Muscle of back (tissue), 13 donors: Measurements from ENCODE around the gene MAMLD1. TPM values are rescaled to one million over a fixed set of nuclear protein-coding genes. Genes with fewer than 3 reads are reported as not detected.
"Not testable (repeated sequence)": the region's sequence is repeated elsewhere in the genome, so short reads cannot be mapped to it uniquely, and the experiment has no call there.

Experiments
- DNase-seq, 3 donors: peaks; one replicate each; pipeline versions ENCODE4 v3.0.0 to v3.0.0-alpha.2; 2013
- long read RNA-seq, 9 donors: transcript quantifications; one replicate each; lab custom pipeline, GENCODE V29; 2026
- polyA plus RNA-seq, 10 donors: library from polyadenylated mRNA; unstranded; fragments of 120-200 nt; gene quantifications; one replicate each; pipeline ENCODE4 v1.2.1, GENCODE V29; 2013; ENCODE audit not compliant: insufficient read length in 10 of 10

MAMLD1 gene, protein sequence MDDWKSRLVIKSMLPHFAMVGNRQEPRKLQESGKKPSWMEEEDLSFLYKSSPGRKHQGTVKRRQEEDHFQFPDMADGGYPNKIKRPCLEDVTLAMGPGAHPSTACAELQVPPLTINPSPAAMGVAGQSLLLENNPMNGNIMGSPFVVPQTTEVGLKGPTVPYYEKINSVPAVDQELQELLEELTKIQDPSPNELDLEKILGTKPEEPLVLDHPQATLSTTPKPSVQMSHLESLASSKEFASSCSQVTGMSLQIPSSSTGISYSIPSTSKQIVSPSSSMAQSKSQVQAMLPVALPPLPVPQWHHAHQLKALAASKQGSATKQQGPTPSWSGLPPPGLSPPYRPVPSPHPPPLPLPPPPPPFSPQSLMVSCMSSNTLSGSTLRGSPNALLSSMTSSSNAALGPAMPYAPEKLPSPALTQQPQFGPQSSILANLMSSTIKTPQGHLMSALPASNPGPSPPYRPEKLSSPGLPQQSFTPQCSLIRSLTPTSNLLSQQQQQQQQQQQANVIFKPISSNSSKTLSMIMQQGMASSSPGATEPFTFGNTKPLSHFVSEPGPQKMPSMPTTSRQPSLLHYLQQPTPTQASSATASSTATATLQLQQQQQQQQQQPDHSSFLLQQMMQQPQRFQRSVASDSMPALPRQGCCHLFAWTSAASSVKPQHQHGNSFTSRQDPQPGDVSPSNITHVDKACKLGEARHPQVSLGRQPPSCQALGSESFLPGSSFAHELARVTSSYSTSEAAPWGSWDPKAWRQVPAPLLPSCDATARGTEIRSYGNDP
- 10 to 100 TPM; 10.1 to 19.3 (median 14.8) TPM for polyA plus RNA-seq
- long read RNA-seq, donor 1: 0 reads
- long read RNA-seq, donor 2: 0 reads
- long read RNA-seq, donor 3: 0 reads
- long read RNA-seq, donor 4, full-length matches to known transcripts: 1 of 1 reads
- long read RNA-seq, donor 4, partial matches to known transcripts: 0 of 1 reads
- long read RNA-seq, donor 4, other reads (novel, unspliced or antisense): 0 of 1 reads
- long read RNA-seq, donor 5, partial matches to known transcripts: 9 of 11 reads
- long read RNA-seq, donor 5, other reads (novel, unspliced or antisense): 0 of 11 reads
- long read RNA-seq, donor 6: 0 reads
- long read RNA-seq, donor 7, full-length matches to known transcripts: 2 of 2 reads
- long read RNA-seq, donor 7, partial matches to known transcripts: 0 of 2 reads
- long read RNA-seq, donor 7, other reads (novel, unspliced or antisense): 0 of 2 reads
- long read RNA-seq, donor 8, full-length matches to known transcripts: 1 of 1 reads
- long read RNA-seq, donor 8, partial matches to known transcripts: 0 of 1 reads
- long read RNA-seq, donor 8, other reads (novel, unspliced or antisense): 0 of 1 reads
- long read RNA-seq, donor 9: 0 reads

DNA sequence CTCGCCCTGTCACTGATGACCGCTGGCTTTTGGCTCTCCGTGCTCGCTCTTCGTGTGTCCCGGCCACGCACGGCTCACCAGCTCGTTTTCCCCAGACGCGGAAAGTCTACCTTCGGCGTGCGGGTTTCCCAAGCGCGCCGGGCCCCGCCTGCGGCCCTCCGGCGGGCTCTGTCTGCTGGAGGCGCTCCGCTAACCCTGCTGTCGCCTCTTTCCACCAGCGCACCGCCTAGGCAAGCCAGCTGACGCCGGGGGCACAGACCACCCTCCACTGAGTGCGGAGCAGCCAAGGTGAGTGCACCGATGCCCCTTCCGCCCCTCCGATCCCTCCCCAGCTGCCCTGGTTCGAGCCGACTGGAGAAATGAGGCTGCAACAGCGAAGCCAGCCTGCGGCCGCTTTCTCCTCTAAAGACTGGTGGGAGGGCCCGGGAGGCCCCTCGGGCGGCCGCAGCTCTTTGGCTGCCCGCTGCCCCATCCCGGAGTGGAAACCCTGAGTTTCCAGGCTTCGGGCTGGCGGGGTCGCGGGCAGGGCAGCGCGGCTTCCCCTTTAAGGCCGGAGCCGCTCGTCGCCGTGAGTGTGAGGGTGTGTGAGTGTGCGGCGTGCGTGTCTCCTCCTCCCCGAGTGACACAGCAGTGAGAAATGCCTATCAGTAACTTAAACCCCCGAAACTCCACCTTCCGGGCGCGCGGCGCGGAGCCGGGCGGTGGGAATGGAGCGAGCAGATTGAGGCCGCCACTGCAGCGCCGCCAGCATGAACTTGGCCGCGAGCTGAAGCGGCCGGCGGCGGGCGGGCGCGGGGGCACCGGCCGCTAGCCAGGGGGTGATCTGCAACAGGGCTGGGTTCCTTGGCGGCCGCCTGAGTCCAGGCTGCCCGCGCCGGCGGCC, at the start of gene MAMLD1:
MAMLD1 (plus strand) TSS at position 719 of the 883 bp plus-strand sequence. CDS start 82,200 bp downstream, outside the sequence.
- DNase-seq: peak; percentile 81 to 91 (median 84)

DNA sequence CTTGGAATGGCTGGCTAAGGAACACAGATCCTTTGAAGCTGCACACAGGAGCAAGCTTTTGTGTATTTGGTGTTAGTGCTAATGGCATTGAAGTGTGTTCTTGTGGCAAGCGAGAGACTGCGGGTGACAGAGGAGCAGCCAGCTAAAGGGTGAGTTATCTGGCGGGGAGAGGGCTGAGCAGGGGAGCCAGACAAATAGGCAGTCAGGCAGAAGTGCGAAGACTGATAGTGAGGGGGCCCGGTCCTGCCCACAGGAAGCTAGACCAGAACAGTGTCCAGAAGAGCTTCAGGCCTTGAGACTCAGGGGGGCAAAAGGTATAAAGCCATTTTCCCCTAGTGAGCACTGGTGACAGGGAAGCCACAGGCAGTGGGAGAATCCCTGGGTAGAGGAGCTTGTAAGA, 49.6 kb upstream of the MAMLD1 start:
- DNase-seq: no peak

DNA sequence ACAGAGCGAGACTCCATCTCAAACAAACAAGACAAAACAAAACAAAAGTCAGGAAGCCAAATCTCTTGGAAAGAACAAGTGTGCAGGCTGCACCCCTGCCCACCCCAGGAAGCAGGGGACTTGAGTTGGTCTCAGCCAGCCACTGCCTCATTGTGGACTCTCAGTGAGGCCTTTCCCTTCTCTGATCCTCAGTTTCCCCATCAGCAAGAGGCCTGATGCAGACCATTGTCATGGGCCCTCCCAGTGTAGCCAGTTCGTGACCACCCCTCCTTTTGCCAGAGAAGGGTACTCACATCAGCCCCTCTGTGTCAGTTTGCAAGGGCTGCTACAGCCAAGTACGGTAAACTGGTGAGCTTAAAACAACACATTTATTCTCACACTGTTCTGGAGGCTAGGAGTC, 48.9 kb upstream of the MAMLD1 start:
- DNase-seq: no peak

DNA sequence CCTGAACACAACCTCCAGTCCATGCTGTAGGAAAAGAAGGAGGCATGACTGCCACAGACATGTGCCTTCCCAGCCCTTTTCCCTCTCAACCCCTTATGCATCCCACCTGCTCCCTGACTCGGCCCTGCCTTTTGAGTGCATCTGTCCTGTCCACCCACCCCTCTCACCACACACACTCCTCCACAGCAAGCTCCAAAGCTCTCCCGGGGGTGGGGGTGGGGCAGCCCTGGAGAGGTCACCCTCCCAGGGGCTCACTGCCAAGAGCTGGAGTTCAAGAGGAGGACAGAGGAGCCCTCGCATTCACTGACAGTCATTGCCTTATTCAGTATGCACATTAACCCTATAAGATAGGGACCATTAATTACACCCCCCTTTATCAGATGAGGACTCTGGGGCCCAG, 46.6 kb upstream of the MAMLD1 start:
- DNase-seq: peak in 1 of 3 donors; percentile 9

DNA sequence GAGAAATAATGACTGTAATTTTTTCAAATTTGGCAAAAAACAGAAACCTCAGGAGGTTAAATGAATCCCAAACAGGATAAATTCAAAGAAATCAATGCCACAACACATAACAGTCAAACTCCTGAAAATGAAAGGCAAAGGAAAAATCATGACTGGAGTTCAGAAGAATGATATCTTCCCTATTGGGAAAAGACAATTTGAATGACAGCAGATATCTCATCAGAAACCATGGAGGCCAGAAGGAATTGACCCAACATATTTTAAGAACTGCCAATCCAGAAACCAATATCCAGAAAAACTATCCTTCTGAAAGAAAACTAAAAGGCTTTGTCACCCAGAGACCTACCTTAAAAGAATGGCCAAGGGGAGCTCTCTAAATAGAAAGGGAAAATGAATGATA, 40.1 kb upstream of the MAMLD1 start:
- DNase-seq: no peak

GRCh38 chrX:150324035-150324728, 38.9 kb upstream of the MAMLD1 start:
- peak in 1 of 3 donors; percentile 67 for DNase-seq

DNA sequence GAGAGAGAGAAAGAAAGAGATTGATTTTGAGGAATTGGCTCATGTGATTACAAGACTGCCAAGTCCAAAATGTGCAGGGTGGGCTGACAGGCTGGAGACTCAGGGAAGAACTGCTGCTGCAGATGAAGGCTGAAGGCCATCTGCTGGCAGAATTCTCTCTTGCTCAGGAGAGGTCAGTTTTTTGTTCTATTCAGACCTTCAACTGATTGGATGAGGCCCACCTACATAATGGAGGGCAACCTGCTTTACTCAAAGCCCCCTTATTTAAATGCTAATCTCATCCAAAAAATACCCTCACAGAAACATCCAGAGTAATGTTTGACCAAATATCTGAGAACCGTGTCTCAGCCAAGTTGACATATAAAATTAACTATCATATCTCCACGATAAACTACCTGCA, 38.2 kb upstream of the MAMLD1 start:
- no peak for DNase-seq

DNA sequence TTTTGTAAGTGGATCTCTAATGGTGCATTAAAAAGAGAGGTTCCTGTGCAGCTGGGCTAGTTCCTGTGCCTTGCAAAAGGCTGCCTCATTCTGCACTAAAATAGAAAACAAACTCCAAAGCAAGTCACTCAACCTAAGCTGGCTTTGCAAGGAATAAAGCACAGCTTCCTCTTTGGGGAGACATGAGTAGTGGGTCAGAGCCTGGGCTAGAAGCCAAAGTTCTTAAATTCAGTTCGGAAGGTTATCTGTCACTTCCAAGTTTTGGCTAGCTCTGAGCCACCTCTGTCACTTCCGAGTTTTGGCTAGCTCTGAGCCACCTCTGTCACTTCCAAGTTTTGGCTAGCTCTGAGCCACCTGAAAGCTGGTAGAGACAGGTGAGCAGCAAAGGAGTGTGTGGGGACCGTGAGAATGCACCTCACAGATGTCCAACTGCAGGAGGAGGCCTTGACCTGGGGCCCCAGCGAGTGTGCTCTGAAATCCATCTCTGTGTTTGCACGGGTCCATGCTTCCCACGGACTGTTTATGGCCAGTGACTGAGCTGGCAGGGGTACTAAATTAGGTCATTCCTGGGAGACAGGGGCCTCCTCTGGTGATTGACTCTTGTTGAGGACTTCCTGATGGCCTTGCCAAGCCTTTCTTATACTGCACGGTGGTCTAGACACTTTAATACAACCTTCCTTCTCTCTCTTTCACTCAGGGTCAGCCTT, 36.4 kb upstream of the MAMLD1 start:
- no peak for DNase-seq

- no peak for DNase-seq
Measured at GRCh38 chrX:150329282-150329681, 33.8 kb upstream of the MAMLD1 start.

DNA sequence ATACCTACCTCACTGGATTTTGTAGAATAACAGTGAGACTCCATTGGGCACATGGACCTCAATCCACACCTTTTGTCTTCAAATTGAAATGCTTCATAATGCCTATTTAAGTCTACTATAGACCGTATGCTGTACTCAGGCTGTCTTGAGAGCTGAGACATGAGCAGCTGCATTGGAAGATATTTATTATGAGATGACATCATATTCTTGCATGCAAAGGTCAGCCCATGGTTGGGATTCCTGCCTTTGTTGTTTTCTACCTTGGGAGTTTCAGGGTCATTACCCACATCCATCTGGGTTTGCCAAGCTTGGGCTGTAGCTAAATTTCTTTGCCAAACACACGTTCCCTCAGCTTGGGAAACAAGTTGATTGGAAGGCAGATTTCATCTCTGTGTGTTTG, 33.2 kb upstream of the MAMLD1 start:
- peak in 1 of 3 donors; percentile 15 for DNase-seq

DNA sequence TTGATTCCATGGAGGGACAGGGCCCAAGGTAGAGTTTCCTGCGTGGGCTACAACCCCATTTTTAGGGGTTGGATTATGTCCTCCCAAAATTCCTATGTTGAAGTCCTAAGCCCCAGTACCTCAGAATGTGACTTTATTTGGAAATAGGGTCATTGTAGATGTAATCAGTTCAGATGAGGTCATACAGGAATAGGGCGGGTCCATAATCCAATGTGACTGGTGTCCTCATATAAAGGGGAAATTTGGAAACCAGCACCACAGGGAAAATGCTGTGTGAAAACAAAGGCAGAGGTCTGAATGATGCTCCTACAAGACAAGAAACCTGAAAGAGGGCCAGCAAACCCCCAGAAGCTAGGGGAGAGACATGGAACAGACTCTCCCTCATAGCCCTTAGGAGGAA, 31.1 kb upstream of the MAMLD1 start:
- no peak for DNase-seq

DNA sequence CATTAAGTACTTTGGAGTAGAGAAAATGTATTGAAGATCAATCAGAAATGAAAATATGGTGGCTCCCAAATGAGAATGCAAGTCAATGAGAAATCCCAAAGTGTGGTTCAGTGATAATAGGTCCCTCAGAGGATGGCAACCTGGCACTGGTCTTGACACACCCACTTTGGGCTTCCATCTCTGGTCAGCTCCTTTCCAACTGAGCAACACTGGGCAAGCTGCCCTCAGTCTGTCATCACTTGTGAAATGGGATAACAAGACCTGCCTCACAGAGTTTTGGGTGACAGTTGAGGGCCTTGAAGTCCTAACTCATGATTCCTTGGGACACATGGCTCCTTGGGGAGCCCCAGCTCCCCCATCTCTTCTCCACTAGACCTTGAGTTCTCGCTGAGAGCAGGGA, 29.0 kb upstream of the MAMLD1 start:
- no peak for DNase-seq

DNA sequence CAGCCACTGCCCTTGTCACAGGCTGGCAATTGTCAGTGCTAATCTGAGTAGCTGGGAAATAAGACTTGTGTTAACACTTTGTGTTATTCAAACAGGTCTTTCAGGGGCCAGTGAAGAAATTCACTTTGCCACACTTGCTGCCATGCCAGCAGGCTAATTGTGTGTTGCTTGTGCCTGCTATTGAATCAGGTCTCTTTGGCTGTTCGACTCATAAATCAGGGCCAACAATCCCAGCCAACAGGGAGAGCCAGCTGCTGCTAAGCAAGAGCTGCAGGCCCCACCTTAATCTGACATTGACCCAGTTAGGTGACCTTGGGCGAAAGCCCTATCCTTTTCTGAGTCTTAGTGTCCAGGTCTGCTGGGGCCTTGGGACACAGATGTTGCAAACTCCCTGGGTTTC, 28.1 kb upstream of the MAMLD1 start:
- DNase-seq: no peak

- DNase-seq: no peak
Measured at GRCh38 chrX:150337026-150337425, 26.1 kb upstream of the MAMLD1 start.

DNA sequence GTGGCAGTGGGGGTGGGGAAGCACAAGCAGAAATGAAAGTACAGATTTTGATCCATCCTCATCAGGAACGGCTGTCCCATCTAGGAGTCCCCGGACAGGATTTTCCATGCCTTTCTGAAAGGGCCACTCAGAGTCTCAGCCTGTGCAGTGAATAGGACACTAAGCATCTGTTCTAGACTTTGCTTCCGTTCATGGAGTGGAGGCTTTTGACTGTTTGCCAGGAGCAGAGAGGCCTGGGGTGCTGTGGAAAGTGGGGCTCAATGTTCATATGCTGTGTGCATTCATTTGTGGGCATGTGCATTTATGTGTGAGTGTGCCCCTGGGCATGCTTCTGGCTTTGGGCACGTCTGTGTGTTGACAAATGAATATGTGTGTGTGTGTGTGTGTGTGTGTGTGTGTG, 25.6 kb upstream of the MAMLD1 start:
- DNase-seq: peak in 1 of 3 donors; percentile 7

DNA sequence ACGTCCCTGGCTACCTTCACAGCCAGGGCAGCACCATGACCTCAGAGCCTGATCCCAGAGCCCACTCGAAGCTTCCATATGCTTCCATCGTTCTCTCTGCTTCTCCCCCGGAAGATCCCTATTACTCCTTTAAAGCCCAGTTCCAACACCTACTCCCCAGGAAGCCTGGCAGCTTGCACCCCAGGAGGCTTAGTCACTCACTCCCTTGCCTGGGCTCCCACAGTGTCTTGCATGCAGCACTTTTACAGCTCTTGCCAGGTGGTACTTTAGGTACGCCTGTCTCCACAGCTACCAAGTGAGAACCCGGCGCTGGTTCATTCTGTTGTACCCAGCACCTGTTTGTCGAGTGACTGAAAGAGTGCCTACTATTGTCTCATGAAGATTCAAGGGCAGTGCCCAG, 24.5 kb upstream of the MAMLD1 start:
- no peak for DNase-seq

- DNase-seq: no peak
Measured at GRCh38 chrX:150339736-150340135, 23.4 kb upstream of the MAMLD1 start.

GRCh38 chrX:150340326-150340725, 22.8 kb upstream of the MAMLD1 start:
- not testable (repeated sequence) for DNase-seq

DNA sequence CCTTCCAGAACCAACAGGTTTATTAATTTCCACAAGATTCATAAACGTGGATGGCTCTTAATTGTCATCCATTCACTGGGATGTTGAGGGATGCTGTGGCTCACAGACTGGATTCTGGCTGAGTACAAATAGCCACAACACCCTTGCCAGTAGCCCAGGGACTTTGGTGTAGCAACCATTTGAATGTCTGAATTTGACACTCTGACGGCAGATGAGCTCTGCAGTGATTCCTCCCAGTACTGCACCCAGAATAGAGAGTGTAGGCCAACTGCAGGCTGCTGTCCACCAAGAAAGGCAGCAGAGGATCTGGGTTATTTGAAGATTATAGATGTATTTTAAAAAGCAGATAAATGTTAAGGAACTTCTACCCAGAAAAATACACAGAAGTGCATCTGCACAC, 15.6 kb upstream of the MAMLD1 start:
- no peak for DNase-seq
